AG04450 (cell line): ENCODE results near the gene TMEM11. TPM values are rescaled to one million over a fixed set of nuclear protein-coding genes. Genes with fewer than 3 reads are reported as not detected.

Experiments
- CTCF ChIA-PET: fragments of 300-600, 350-600 bp; formaldehyde crosslinking; extraction: SDS; loops from one replicate; lab custom pipeline; 2022; ENCODE audit warnings: antibody characterized with exemption, inconsistent platforms; lab: Charles Lee
- POLR2A ChIA-PET: fragments of 350-600 bp; formaldehyde crosslinking; extraction: SDS; loops from one replicate; lab custom pipeline; 2021; ENCODE audit warnings: antibody characterized with exemption, inconsistent platforms; lab: Yijun Ruan, JAX
- DNase-seq: peaks from one replicate; pipeline ENCODE4 v3.0.0-alpha.2; 2011; ENCODE audit warnings: low read depth, low spot score
- H3K27ac ChIP-seq: one replicate; pipeline ENCODE4 v1.5.1; 2012; ENCODE audit warnings: low read depth, low read length, control low read depth
- H3K27me3 ChIP-seq: one replicate; pipeline ENCODE4 v1.6.0; 2012; ENCODE audit warnings: low read length; ENCODE audit not compliant: control insufficient read depth, insufficient read depth
- H3K4me3 ChIP-seq: 2 replicates; pipeline ENCODE4 v1.5.1; 2011; ENCODE audit warnings: mild to moderate bottlenecking, low read depth, low read length, control low read depth
- H3K9me3 ChIP-seq: 2 replicates; pipeline ENCODE4 v1.5.1; 2012; ENCODE audit warnings: low read length; ENCODE audit not compliant: control insufficient read depth, insufficient read depth
- polyA minus RNA-seq: library from RNA; depleted of rRNA, polyadenylated mRNA; stranded (reverse); fragments of >200 nt; gene quantifications from 2 replicates; pipeline ENCODE4 v1.2.3, GENCODE V29; 2011; rRNA and poly(A)+ RNA removed
- polyA plus RNA-seq: library from polyadenylated mRNA; depleted of rRNA; stranded (reverse); fragments of >200 nt; gene quantifications from 2 replicates; pipeline ENCODE4 v1.2.3, GENCODE V29; 2011; rRNA removed
- TF ChIP-seq, protein P1 (sequence below): IDR thresholded peaks from 2 replicates; pipeline ENCODE4 v1.5.1; 2011; ENCODE audit warnings: low read depth, low read length, control low read depth, inconsistent platforms

Gene TMEM11, protein sequence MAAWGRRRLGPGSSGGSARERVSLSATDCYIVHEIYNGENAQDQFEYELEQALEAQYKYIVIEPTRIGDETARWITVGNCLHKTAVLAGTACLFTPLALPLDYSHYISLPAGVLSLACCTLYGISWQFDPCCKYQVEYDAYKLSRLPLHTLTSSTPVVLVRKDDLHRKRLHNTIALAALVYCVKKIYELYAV
- 27.5 and 33.9 TPM in 2 replicates for polyA plus RNA-seq
- 31.3 and 37.8 TPM in 2 replicates for polyA minus RNA-seq

DNA sequence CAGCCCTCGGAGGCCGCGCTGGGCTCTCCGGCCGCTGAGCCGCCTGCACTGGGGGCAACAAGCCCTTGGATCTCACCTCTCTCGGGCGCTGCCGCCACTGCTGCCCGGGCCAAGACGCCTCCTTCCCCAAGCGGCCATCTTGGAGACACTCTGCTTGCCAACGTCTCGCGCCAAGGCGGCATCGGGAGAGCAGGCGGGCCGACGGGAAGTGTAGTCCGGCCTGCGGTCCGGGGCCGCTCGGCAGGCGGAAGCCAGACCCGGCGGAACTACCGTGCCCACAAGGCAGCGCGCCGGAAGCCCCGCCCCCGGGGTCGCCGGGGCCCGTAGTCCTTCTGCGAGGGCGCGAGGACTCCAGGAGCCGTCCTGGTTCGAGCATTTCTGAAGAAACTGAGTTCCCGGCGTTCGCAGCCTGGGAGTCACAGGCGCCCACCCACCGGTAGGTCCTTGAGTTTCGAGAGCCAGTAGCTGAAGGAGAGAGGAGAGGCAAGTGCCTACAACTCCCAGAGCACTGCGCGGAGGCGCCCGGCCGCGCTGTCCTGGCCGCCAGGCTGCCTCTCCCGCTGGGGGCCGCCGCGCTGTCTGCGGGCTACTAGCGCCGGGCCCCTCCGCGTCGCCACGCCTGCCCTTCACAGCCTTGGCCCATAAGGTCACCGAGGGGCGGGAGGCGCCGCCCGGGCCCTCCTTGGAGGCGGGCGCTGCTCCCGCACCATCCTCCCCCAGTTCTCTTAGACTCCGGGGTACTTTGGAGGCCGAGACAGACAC, at the start of gene TMEM11:
TMEM11 (minus strand) TSS at position 147 of the 762 bp plus-strand sequence; CDS start at position 138, 9 bp downstream.
- H3K9me3 ChIP-seq: no peaks in the 10 kb centered on the region; the same call in 1 of the 2 replicates
- no peaks in the 10 kb centered on the region for H3K27me3 ChIP-seq
- DNase-seq: peak; percentile 87
- ChIA-PET POLR2A (interaction anchor here (0.5 to 2.8 kb wide), 5 partner anchors 61 to 224 kb away, joined by 3 to 8 read pairs (median 4); partner anchors contain the start of gene USP22), CTCF (interaction anchor here (0.6 kb wide), 1 partner anchor 10 kb away, joined by 9 read pairs; no protein-coding TSS in a partner anchor)
- H3K27ac ChIP-seq: peak within 1 kb of the TSS; percentile 89
- peak within 1 kb of the TSS; percentile 93 for H3K4me3 ChIP-seq
- TF ChIP-seq, protein P1, sequence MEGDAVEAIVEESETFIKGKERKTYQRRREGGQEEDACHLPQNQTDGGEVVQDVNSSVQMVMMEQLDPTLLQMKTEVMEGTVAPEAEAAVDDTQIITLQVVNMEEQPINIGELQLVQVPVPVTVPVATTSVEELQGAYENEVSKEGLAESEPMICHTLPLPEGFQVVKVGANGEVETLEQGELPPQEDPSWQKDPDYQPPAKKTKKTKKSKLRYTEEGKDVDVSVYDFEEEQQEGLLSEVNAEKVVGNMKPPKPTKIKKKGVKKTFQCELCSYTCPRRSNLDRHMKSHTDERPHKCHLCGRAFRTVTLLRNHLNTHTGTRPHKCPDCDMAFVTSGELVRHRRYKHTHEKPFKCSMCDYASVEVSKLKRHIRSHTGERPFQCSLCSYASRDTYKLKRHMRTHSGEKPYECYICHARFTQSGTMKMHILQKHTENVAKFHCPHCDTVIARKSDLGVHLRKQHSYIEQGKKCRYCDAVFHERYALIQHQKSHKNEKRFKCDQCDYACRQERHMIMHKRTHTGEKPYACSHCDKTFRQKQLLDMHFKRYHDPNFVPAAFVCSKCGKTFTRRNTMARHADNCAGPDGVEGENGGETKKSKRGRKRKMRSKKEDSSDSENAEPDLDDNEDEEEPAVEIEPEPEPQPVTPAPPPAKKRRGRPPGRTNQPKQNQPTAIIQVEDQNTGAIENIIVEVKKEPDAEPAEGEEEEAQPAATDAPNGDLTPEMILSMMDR: no peak

DNA sequence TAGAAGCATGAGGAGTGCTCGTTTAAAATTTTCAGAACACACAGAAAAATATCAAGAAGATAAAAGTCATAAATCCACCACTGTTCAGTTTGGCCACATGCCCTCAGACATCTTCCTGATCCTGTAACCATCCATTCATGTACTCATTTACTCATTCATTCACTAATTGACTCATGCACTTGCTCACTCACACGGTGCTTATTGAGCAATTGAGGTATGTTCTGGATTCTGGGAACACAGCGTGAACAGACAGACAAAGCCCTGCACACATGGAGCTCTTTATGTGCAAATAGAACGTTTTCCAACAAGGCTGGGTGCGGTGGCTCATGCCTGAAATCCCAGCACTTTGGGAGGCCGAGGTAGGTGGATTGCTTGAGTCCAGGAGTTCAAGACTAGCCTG, 49.4 kb upstream of the TMEM11 start:
- Histone ChIP-seq H3K27ac (no peak overlapping the region), H3K27me3 (no peaks in the 10 kb centered on the region), H3K4me3 (no peak overlapping the region), H3K9me3 (no peaks in the 10 kb centered on the region)
- ChIA-PET POLR2A (no interaction called here), CTCF (interaction anchor here (0.5 to 0.9 kb wide), 3 partner anchors 16 to 270 kb away, joined by 3 to 4 read pairs (median 4); no protein-coding TSS in a partner anchor)
- no peak for DNase-seq
- TF ChIP-seq, protein P1: no peak

DNA sequence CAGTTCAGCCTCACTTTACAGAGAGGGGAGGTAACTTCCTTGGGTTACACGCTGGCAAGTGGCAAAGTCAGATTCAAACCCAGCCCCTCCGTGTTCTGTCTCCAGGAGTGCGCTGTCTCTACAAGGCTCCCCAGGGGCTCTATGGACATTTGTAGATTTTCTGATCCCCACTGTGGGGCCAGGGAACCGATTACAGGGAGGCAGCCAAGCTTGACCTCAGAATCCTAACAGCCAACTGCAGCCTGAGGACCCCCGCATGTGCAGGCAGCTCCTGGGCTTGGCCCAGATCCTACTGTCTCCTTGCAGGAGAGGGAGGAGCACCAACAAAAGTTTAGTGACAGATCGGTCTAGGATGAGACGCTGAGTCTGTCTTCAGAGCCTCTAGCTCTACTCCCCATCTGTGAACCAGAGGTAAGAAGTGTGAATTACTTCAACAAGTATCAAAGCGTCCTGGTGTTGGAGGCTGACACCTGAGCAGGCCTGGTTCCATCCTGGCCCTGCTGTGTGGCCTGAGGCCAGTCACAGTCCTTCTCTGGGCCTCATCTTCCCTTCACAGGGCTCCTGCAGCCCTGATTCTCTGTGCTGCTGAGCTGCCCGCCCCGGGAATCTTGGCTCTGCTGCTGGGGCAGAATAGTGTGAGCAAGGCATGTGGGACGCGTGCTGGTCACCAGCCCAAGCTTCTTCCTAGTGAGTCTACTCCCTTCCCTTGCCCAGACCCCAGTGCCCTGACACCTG, 48.5 kb upstream of the TMEM11 start:
- ChIA-PET CTCF (interaction anchor here (0.6 kb wide), 1 partner anchor 99 kb away, joined by 3 read pairs; no protein-coding TSS in a partner anchor), POLR2A (no interaction called here)
- Histone ChIP-seq H3K27ac (no peak overlapping the region), H3K4me3 (no peak overlapping the region), H3K27me3 (no peaks in the 10 kb centered on the region), H3K9me3 (no peaks in the 10 kb centered on the region)
- no peak for DNase-seq
- TF ChIP-seq, protein P1: no peak

DNA sequence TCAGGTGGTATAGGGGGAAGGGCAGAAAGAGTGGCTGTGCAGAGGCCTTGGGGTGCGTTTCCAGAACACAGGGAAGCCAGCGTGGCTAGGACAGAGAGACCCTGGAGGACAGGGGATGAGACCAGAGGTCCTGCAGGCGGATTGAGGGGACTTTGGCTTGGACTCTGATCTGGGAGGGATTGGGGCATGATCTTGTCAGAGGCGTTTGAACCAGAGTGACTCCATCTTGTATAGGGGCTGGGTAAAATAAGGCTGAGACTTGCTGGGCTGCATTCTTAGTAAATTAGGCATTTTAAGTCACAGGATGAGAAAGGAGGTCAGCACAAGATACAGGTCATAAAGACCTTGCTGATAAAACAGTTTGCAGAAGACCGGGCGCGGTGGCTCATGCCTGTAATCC, 44.6 kb upstream of the TMEM11 start:
- no peak overlapping the region for H3K4me3 ChIP-seq
- DNase-seq: no peak
- no peak overlapping the region for H3K27ac ChIP-seq
- no peaks in the 10 kb centered on the region for H3K9me3 ChIP-seq
- H3K27me3 ChIP-seq: no peaks in the 10 kb centered on the region
- CTCF ChIA-PET: interaction anchor here (1.7 to 1.8 kb wide), 2 partner anchors 21 to 253 kb away, joined by 5 to 8 read pairs; no protein-coding TSS in a partner anchor
- TF ChIP-seq, protein P1: no peak
- POLR2A ChIA-PET: no interaction called here
